ENCODE data around the gene IL17RC. TPM values are rescaled to one million over a fixed set of nuclear protein-coding genes. Genes with fewer than 3 reads are reported as not detected.

IL17RC gene
- total RNA-seq, 1 donor from 2014 or later = 0.42 TPM

DNA sequence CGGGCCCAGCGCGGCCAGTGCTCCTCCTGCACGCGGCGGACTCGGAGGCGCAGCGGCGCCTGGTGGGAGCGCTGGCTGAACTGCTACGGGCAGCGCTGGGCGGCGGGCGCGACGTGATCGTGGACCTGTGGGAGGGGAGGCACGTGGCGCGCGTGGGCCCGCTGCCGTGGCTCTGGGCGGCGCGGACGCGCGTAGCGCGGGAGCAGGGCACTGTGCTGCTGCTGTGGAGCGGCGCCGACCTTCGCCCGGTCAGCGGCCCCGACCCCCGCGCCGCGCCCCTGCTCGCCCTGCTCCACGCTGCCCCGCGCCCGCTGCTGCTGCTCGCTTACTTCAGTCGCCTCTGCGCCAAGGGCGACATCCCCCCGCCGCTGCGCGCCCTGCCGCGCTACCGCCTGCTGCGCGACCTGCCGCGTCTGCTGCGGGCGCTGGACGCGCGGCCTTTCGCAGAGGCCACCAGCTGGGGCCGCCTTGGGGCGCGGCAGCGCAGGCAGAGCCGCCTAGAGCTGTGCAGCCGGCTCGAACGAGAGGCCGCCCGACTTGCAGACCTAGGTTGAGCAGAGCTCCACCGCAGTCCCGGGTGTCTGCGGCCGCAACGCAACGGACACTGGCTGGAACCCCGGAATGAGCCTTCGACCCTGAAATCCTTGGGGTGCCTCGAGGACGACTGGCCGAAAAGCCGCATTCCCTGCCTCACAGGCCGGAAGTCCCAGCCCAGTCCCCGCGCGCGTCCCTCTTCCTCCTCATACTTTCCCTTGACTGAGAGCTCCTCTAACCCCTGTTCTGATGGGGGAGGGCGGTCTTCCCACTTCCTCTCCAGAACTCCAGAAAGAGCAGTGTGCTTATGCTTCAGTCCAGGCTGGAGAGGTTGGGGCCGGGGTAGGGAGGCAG is 1.4 kb upstream of the IL17RC start:
- peak overlapping the region; percentile 77 for H3K4me3 Mint-ChIP-seq
- no peaks in the 10 kb centered on the region for H3K9me3 Mint-ChIP-seq
- intact Hi-C loops (cut with micrococcal nuclease) = loop anchor here (1.0 to 2.0 kb wide), 3 partner anchors 13 to 25 kb away; partner anchors contain the start of genes CRELD1, IL17RE and JAGN1
- H3K27ac Mint-ChIP-seq = peak overlapping the region; percentile 71
- H3K36me3 Mint-ChIP-seq (ENCODE audit: low read depth) = peaks cover 2% of the 10 kb centered on the region
- H3K27me3 Mint-ChIP-seq = peaks cover 2% of the 10 kb centered on the region
- peak; percentile 80 for DNase-seq
- peaks cover 14% of the 10 kb centered on the region for H3K4me1 Mint-ChIP-seq

GRCh38 chr3:9916346-9916733 is 558 bp upstream of the IL17RC start:
- H3K27me3 Mint-ChIP-seq = peaks cover 2% of the 10 kb centered on the region
- H3K27ac Mint-ChIP-seq = peak overlapping the region; percentile 56
- H3K9me3 Mint-ChIP-seq = no peaks in the 10 kb centered on the region
- H3K4me1 Mint-ChIP-seq = peaks cover 14% of the 10 kb centered on the region
- intact Hi-C loops (cut with micrococcal nuclease) = loop anchor here (2.0 kb wide), 1 partner anchor 14 kb away; the partner anchor contains the start of gene IL17RE
- no peak for DNase-seq
- peaks cover 2% of the 10 kb centered on the region for H3K36me3 Mint-ChIP-seq (ENCODE audit: low read depth)
- peak overlapping the region; percentile 77 for H3K4me3 Mint-ChIP-seq

DNA sequence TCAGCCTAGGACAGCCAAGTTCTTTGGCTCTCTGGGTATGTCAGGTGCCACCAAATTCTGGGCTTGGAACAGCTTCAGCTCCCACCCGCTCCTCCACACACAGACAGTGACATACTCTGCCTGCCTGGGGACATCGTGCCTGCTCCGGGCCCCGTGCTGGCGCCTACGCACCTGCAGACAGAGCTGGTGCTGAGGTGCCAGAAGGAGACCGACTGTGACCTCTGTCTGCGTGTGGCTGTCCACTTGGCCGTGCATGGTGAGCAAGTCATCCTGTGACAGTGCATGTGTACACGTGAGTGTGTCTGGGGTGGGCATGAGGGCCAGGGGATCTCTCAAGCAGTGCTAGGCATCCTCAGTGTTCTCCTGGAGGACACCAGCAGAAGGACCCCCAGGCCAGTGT is 922 bp downstream of the IL17RC start:
- H3K27me3 Mint-ChIP-seq = no peaks in the 10 kb centered on the region
- H3K4me1 Mint-ChIP-seq = peaks cover 11% of the 10 kb centered on the region
- no peaks in the 10 kb centered on the region for H3K36me3 Mint-ChIP-seq (ENCODE audit: low read depth)
- H3K9me3 Mint-ChIP-seq = no peaks in the 10 kb centered on the region
- H3K4me3 Mint-ChIP-seq = no peak overlapping the region
- no peak overlapping the region for H3K27ac Mint-ChIP-seq
- intact Hi-C loops (cut with micrococcal nuclease) = loop anchor here (2.0 kb wide), 1 partner anchor 15 kb away; the partner anchor contains the start of gene IL17RE
- no peak for DNase-seq

DNA sequence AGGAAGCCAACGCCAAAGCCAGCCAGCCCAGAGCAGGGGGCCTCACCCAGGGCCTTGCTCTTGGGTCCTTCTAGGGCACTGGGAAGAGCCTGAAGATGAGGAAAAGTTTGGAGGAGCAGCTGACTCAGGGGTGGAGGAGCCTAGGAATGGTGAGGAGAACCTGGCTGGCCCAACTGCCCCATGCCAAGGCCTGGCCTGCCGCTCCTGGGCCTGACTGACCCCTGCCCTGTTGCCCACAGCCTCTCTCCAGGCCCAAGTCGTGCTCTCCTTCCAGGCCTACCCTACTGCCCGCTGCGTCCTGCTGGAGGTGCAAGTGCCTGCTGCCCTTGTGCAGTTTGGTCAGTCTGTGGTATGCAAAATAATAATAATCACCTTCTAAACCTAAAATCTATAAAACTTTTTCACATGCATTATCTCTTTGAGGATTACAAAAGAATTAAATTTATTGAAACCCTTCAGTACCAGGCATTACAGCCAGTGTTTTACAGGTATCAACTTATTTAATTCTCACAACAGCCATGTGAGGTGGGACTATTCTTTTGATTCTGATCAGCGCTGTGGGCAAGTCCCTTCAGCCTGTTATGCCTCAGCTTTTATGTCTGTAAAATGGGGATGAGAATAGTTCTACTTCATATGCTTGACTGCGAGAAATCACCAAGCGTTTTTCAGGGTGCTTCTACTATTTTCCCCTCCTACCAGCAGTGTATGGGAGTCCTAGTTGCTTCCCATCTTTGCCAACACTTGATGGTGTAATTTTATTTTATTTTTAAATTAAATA is 1.6 kb downstream of the IL17RC start:
- H3K9me3 Mint-ChIP-seq = no peaks in the 10 kb centered on the region
- no peak overlapping the region for H3K4me3 Mint-ChIP-seq
- H3K4me1 Mint-ChIP-seq = peaks cover 11% of the 10 kb centered on the region
- no peaks in the 10 kb centered on the region for H3K36me3 Mint-ChIP-seq (ENCODE audit: low read depth)
- no peaks in the 10 kb centered on the region for H3K27me3 Mint-ChIP-seq
- intact Hi-C loops (cut with micrococcal nuclease) = no loop called here
- H3K27ac Mint-ChIP-seq = no peak overlapping the region
- no peak for DNase-seq

- no peaks in the 10 kb centered on the region for H3K9me3 Mint-ChIP-seq
- H3K27me3 Mint-ChIP-seq = peaks cover 7% of the 10 kb centered on the region
- H3K4me1 Mint-ChIP-seq = peaks cover 13% of the 10 kb centered on the region
- no peak overlapping the region for H3K27ac Mint-ChIP-seq
- intact Hi-C loops (cut with micrococcal nuclease) = no loop called here
- H3K36me3 Mint-ChIP-seq (ENCODE audit: low read depth) = no peaks in the 10 kb centered on the region
- DNase-seq = no peak
- H3K4me3 Mint-ChIP-seq = no peak overlapping the region
Measured at GRCh38 chr3:9928158-9928557, 11.3 kb downstream of the IL17RC start.

DNA sequence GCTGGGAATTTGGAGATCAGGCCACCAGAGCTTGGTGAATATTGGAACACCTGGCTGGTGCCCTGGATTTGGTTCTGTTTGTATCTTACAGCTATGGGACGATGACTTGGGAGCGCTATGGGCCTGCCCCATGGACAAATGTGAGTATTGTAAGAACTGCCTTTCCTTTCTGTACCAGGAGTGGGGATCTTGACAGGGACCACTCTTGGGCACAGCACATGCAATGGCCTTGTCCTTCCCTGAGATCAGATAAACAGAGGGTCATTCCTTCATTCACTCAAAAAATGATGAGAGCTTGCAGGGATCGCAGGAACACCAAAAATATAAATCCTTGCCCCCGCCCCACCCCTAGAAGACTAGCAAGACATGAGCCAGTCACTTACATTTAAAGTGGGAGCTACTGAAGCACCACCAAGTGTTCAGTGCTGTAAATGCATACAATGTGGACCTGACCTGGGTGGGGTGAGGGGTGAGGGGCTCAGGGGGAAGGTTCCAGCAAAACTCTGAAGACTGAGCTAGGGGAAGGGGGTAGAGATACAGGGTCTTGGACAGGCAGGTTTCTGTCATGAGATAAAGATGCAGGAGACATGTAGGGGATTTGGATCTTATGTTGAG is 14.0 kb downstream of the IL17RC start:
- no peak for DNase-seq
- peaks cover 34% of the 10 kb centered on the region for H3K4me1 Mint-ChIP-seq
- no peak overlapping the region for H3K27ac Mint-ChIP-seq
- no peaks in the 10 kb centered on the region for H3K9me3 Mint-ChIP-seq
- H3K4me3 Mint-ChIP-seq = peak overlapping the region; percentile 25
- intact Hi-C loops (cut with micrococcal nuclease) = loop anchor here (5.0 kb wide), 2 partner anchors 186 to 316 kb away; partner anchors contain the start of genes BRK1 and TATDN2
- peaks cover 9% of the 10 kb centered on the region for H3K36me3 Mint-ChIP-seq (ENCODE audit: low read depth)
- no peaks in the 10 kb centered on the region for H3K27me3 Mint-ChIP-seq

DNA sequence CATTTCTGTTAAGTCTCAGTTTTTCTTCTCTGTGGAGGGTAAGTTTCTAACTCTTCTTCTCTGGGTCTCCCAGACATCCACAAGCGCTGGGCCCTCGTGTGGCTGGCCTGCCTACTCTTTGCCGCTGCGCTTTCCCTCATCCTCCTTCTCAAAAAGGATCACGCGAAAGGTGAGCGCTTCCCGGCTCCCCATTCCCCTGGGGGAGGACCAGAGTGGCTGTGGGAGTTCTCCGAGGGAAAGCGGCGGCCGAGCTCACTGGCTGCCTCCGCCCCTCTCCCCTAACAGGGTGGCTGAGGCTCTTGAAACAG is 15.6 kb downstream of the IL17RC start:
- Mint-ChIP-seq H3K27me3 (no peaks in the 10 kb centered on the region), H3K4me1 (peaks cover 36% of the 10 kb centered on the region), H3K4me3 (peak overlapping the region; percentile 96), H3K9me3 (no peaks in the 10 kb centered on the region), H3K36me3 (ENCODE audit: low read depth) (peaks cover 18% of the 10 kb centered on the region), H3K27ac (peak overlapping the region; percentile 96)
- no peak for DNase-seq
- intact Hi-C loops (cut with micrococcal nuclease) = loop anchor here (1.0 to 5.0 kb wide), 7 partner anchors 88 to 536 kb away; partner anchors contain the start of genes ARPC4, BRK1, RPUSD3 and SEC13

GRCh38 chr3:9932843-9933560 is 16.1 kb downstream of the IL17RC start:
- no peaks in the 10 kb centered on the region for H3K9me3 Mint-ChIP-seq
- DNase-seq = peak; percentile 94

DNA sequence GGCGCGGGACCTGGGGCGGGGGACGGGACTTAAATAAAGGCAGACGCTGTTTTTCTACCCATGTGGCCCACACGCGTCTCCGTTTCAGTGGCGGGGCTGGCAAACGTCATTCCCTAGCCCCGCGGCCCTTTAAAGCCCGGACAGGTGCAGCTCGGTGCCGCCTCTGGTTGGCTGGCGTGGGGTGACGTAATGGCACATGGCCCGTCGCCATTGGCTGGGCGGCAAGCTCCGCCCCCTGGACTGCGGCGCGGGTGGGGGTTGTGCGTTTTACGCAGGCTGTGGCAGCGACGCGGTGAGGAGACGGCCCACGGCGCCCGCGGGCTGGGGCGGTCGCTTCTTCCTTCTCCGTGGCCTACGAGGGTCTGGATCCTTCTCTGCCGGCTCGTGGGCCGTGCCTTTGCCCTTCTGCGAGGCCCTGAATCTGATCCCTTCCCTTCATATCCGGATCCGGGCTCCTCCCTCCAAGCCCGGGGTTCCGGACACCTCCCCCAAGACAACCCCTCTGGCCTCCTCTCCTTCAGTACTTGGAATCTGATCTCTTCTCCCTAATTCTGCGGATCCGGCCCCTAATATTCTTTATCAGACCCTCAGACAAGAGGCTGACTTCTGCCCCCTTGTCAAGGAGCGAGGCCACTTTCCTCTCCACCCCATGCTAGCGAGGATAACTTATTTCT is 16.8 kb downstream of the IL17RC start, which contains the start of gene CRELD1:
Gene CRELD1, plus strand, starts transcription at position 274 of the 674 bp plus-strand sequence. CDS start 605 bp downstream, outside the sequence.
- peaks cover 36% of the 10 kb centered on the region for H3K4me1 Mint-ChIP-seq
- intact Hi-C loops (cut with micrococcal nuclease) = loop anchor here (1.0 to 5.0 kb wide), 12 partner anchors 13 to 537 kb away; partner anchors contain the start of genes ARPC4, BRK1, BRPF1 and FANCD2
- H3K4me3 Mint-ChIP-seq = peak within 1 kb of the TSS; percentile 96
- H3K27me3 Mint-ChIP-seq = no peaks in the 10 kb centered on the region
- peak within 1 kb of the TSS; percentile 96 for H3K27ac Mint-ChIP-seq
- H3K36me3 Mint-ChIP-seq (ENCODE audit: low read depth) = peaks cover 22% of the 10 kb centered on the region
- no peaks in the 10 kb centered on the region for H3K9me3 Mint-ChIP-seq
- peak; percentile 99 for DNase-seq

More at GRCh38 chr3:9932843-9933560, 16.1 kb downstream of the IL17RC start:
- Mint-ChIP-seq H3K27ac (peak overlapping the region; percentile 96), H3K36me3 (ENCODE audit: low read depth) (peaks cover 19% of the 10 kb centered on the region), H3K27me3 (no peaks in the 10 kb centered on the region), H3K4me3 (peak overlapping the region; percentile 96), H3K4me1 (peaks cover 36% of the 10 kb centered on the region)
- intact Hi-C loops (cut with micrococcal nuclease) = loop anchor here (1.0 to 5.0 kb wide), 13 partner anchors 13 to 536 kb away; partner anchors contain the start of genes ARPC4, BRK1, BRPF1 and FANCD2

DNA sequence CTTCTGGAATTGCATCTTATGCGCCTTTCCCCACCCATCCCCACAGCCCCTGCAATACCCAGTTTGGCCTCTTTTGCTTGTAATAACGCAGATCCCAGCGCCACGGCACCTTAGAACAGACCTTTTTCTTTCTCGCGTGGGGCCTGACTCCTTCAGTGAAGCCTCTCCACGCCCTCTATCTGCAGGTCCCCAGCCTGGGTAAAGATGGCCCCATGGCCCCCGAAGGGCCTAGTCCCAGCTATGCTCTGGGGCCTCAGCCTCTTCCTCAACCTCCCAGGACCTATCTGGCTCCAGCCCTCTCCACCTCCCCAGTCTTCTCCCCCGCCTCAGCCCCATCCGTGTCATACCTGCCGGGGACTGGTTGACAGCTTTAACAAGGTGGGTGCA is 17.3 kb downstream of the IL17RC start:
- Mint-ChIP-seq H3K27me3 (no peaks in the 10 kb centered on the region), H3K4me1 (peaks cover 36% of the 10 kb centered on the region), H3K36me3 (ENCODE audit: low read depth) (peaks cover 22% of the 10 kb centered on the region), H3K4me3 (peak overlapping the region; percentile 96), H3K9me3 (no peaks in the 10 kb centered on the region), H3K27ac (peak overlapping the region; percentile 96)
- peak; percentile 75 for DNase-seq
- intact Hi-C loops (cut with micrococcal nuclease) = loop anchor here (5.0 kb wide), 2 partner anchors 183 to 313 kb away; partner anchors contain the start of genes BRK1 and TATDN2

DNA sequence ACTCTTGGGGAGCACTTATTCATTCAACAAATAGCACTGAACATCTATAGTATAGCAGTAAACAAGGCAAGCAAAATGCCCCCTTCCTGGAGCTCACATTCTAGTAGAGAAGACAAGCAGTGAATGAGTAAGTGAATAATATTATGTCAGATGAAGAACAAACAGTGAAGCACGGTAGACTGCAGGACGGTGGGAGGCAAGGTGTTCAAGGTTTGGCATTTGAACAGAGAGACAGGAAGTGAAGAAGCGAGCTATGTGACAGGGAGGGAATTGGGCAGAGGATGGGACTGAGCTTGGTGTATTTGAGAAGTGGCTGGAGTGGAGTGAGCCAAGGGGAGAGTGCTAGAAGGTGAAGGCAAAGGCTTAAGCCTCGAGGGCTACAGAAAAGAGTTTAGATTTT is 18.1 kb downstream of the IL17RC start:
- no peak for DNase-seq
- H3K9me3 Mint-ChIP-seq = no peaks in the 10 kb centered on the region
- H3K4me1 Mint-ChIP-seq = peaks cover 36% of the 10 kb centered on the region
- peak overlapping the region; percentile 96 for H3K4me3 Mint-ChIP-seq
- peak overlapping the region; percentile 96 for H3K27ac Mint-ChIP-seq
- intact Hi-C loops (cut with micrococcal nuclease) = loop anchor here (5.0 kb wide), 2 partner anchors 182 to 312 kb away; partner anchors contain the start of genes BRK1 and TATDN2
- no peaks in the 10 kb centered on the region for H3K27me3 Mint-ChIP-seq
- H3K36me3 Mint-ChIP-seq (ENCODE audit: low read depth) = peaks cover 22% of the 10 kb centered on the region

GRCh38 chr3:9935966-9936510 is 19.1 kb downstream of the IL17RC start:
- intact Hi-C loops (cut with micrococcal nuclease) = no loop called here
- Mint-ChIP-seq H3K36me3 (ENCODE audit: low read depth) (peaks cover 29% of the 10 kb centered on the region), H3K4me3 (no peak overlapping the region), H3K27me3 (no peaks in the 10 kb centered on the region), H3K9me3 (no peaks in the 10 kb centered on the region), H3K27ac (no peak overlapping the region), H3K4me1 (peaks cover 33% of the 10 kb centered on the region)
- DNase-seq = no peak

Data from activated CD4-positive, alpha-beta T cell treated with anti-CD3 and anti-CD28 coated beads, Interleukin-2, amount 10 ng/mL, durations not matched to agents 24 days and 14 days (primary cell).